Peyer's patch (tissue), 4 donors: ENCODE results near the gene TEAD1. TPM values are rescaled to one million over a fixed set of nuclear protein-coding genes. Genes with fewer than 3 reads are reported as not detected.

ENCODE experiments used
- DNase-seq, 3 donors: peaks; one replicate each; pipeline ENCODE4 v3.0.0-alpha.2; 2017 to 2019
- H3K27ac ChIP-seq, 4 donors: fragments of 200-600 bp; sonication (generic); one replicate each; pipeline ENCODE4 v1.5.1; 2016 to 2019
- H3K27me3 ChIP-seq, 2 donors: fragments of 200-600 bp; sonication (generic); one replicate each; pipeline ENCODE4 v1.5.1; 2019
- H3K36me3 ChIP-seq, 3 donors: fragments of 200-600 bp; sonication (generic); one replicate each; pipeline ENCODE4 v1.5.1; 2016 to 2019
- H3K4me1 ChIP-seq, 4 donors: fragments of 200-600 bp; sonication (generic); one replicate each; pipeline ENCODE4 v1.5.1; 2016 to 2019
- H3K4me3 ChIP-seq, 4 donors: fragments of 200-600 bp; sonication (generic); 1 replicate in 3 of 4; 2 replicates in 1 of 4; pipeline ENCODE4 v1.5.1; 2016 to 2019; ENCODE audit warnings: mild to moderate bottlenecking in 1 of 4
- H3K9me3 ChIP-seq, 4 donors: fragments of 200-600 bp; sonication (generic); one replicate each; pipeline ENCODE4 v1.5.1; 2016 to 2019; ENCODE audit warnings: mild to moderate bottlenecking in 1 of 4
- CTCF ChIP-seq, 6 experiments: fragments of 450-650 bp in 4 of 6; fragments of 200-600 bp in 2 of 6; sonication (generic) in 1 of 6; IDR thresholded peaks; one replicate each; pipeline ENCODE4 v1.5.1; 2017 to 2019; ENCODE audit warnings: antibody characterized with exemption in 6 of 6, mild to moderate bottlenecking in 3 of 6, moderate library complexity in 1 of 6
- POLR2A ChIP-seq, 2 donors: fragments of 450-650 bp; IDR thresholded peaks; one replicate each; pipeline ENCODE4 v1.5.1; 2017; ENCODE audit warnings: antibody characterized with exemption in 2 of 2, mild to moderate bottlenecking in 2 of 2, moderate library complexity in 2 of 2
- total RNA-seq, 4 donors: library from RNA; depleted of rRNA; stranded (reverse); fragments of >200 nt; gene quantifications; one replicate each; pipeline ENCODE4 v1.1.0, GENCODE V29; 2016

The TEAD1 gene
- total RNA-seq, 4 donors from 2014 or later: 34.5 to 125 (median 65.1) TPM

- no peaks in the 10 kb centered on the region for H3K36me3 ChIP-seq
- no peak for DNase-seq
- H3K27me3 ChIP-seq: no peaks in the 10 kb centered on the region
- no peaks in the 10 kb centered on the region for H3K9me3 ChIP-seq
- H3K27ac ChIP-seq: no peak overlapping the region
- no peaks in the 10 kb centered on the region for H3K4me1 ChIP-seq
- TF ChIP-seq CTCF (IDR thresholded peaks at IDR 0.05) (no peak), POLR2A (IDR thresholded peaks at IDR 0.05) (no peak)
- H3K4me3 ChIP-seq: no peak overlapping the region
Observed at GRCh38 chr11:12762278-12762677, 88.1 kb downstream of the TEAD1 start.

DNA sequence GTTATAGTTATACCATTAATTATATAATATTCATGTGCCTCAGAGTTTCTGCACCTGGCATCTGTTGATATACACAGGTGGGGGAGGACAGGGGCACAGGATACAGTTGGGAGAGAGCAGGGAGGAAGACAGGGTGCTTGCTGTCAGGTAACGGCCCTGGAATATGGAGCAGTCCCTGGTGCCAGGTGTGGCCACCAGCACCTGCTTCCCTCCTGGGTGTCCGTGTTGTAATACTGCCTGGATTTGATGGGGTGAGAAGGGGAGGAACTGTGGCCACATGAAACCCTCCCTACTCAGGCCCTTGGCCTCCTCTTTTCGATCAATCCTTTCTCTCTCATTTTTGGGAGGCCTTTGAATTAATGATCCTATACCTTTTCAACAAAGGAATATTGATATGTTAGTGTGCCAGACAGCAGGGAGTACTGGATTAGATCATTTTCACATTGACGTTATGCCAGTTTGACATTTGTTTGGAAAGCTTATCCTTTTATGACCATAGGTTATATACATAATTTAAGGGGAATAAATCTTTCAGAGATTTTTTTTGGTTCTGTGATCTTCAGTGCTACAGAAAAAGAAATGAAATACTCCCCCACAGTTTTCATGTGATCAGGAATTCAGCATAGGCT lies 88.6 kb downstream of the TEAD1 start:
- no peak for DNase-seq
- no peaks in the 10 kb centered on the region for H3K9me3 ChIP-seq
- no peaks in the 10 kb centered on the region for H3K36me3 ChIP-seq
- TF ChIP-seq POLR2A (IDR thresholded peaks at IDR 0.05) (no peak), CTCF (IDR thresholded peaks at IDR 0.05) (no peak)
- no peak overlapping the region for H3K4me3 ChIP-seq
- no peaks in the 10 kb centered on the region for H3K4me1 ChIP-seq
- H3K27ac ChIP-seq: no peak overlapping the region
- no peaks in the 10 kb centered on the region for H3K27me3 ChIP-seq

GRCh38 chr11:12764187-12764914 lies 90.1 kb downstream of the TEAD1 start:
- no peak for TF ChIP-seq POLR2A (IDR thresholded peaks at IDR 0.05)
- no peak for TF ChIP-seq CTCF (IDR thresholded peaks at IDR 0.05)
- DNase-seq: no peak
- H3K4me1 ChIP-seq: no peaks in the 10 kb centered on the region
- H3K9me3 ChIP-seq: no peaks in the 10 kb centered on the region
- no peak overlapping the region for H3K27ac ChIP-seq
- H3K36me3 ChIP-seq: no peaks in the 10 kb centered on the region
- no peak overlapping the region for H3K4me3 ChIP-seq
- no peaks in the 10 kb centered on the region for H3K27me3 ChIP-seq

DNA sequence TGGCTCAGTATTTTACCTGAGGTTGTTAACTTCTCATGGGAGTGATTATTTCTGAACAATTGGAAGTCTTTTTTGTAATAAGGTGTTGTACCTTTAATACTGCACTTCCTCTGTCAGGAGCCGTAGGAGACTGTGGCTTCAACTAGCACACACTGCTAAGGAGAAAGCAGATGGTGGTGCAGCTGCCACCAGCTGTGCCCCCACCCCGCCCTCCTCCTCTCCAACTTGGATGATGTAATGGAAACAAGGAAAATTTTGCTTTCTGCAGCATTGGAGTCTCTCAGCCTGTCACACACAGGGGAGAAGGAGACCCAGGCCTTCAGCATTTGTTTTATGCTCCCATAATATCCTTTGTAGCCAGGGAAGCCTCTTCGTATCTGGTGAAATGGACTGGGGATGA lies 91.2 kb downstream of the TEAD1 start:
- Histone ChIP-seq H3K27ac (peak overlapping the region in 1 of 4 donors; percentile 24), H3K36me3 (no peaks in the 10 kb centered on the region)

GRCh38 chr11:12767027-12767426 lies 92.8 kb downstream of the TEAD1 start:
- Histone ChIP-seq H3K36me3 (no peaks in the 10 kb centered on the region), H3K4me1 (no peaks in the 10 kb centered on the region), H3K4me3 (no peak overlapping the region), H3K27me3 (no peaks in the 10 kb centered on the region), H3K27ac (no peak overlapping the region), H3K9me3 (no peaks in the 10 kb centered on the region)
- TF ChIP-seq POLR2A (IDR thresholded peaks at IDR 0.05): no peak
- no peak for TF ChIP-seq CTCF (IDR thresholded peaks at IDR 0.05)
- DNase-seq: no peak

More for the DNA sequence above, 91.2 kb downstream of the TEAD1 start:
- Histone ChIP-seq H3K4me3 (no peak overlapping the region), H3K27me3 (no peaks in the 10 kb centered on the region), H3K9me3 (no peaks in the 10 kb centered on the region), H3K4me1 (no peaks in the 10 kb centered on the region)
- DNase-seq: no peak
- TF ChIP-seq POLR2A (IDR thresholded peaks at IDR 0.05) (no peak), CTCF (IDR thresholded peaks at IDR 0.05) (no peak)
